K562 (cell line): ENCODE measurements around the gene MLF1. TPM values are rescaled to one million over a fixed set of nuclear protein-coding genes. Genes with fewer than 3 reads are reported as not detected.
A peak's percentile ranks its signal among the peaks of the same experiment; 100 is the strongest.

ENCODE experiments used
- AFF4 ChIP-seq: sonication (generic); formaldehyde crosslinking; IDR thresholded peaks from 2 replicates; pipeline ENCODE4 v1.8.0; 2023; ENCODE audit warnings: mild to moderate bottlenecking, missing genetic modification reagents
- ATF2 ChIP-seq: sonication (generic); formaldehyde crosslinking; IDR thresholded peaks from 2 replicates; pipeline ENCODE4 v1.8.1; 2022; ENCODE audit warnings: missing genetic modification reagents
- CBFB ChIP-seq: sonication (generic); formaldehyde crosslinking; IDR thresholded peaks from 2 replicates; pipeline ENCODE4 v1.4.0; 2020; ENCODE audit warnings: mild to moderate bottlenecking, missing genetic modification reagents
- CBX2 ChIP-seq: fragments of 200-600 bp; sonication (generic); IDR thresholded peaks from one replicate; pipeline ENCODE4 v1.6.1; 2012; ENCODE audit warnings: mild to moderate bottlenecking, low read length, inconsistent platforms; ENCODE audit not compliant: insufficient read depth, poor library complexity, severe bottlenecking
- CHD2 ChIP-seq: IDR thresholded peaks from 2 replicates; pipeline ENCODE4 v1.6.1; 2011; ENCODE audit warnings: low read depth, low read length
- COPS2 ChIP-seq: fragments of 450-650 bp; conservative IDR thresholded peaks from 2 replicates; pipeline ENCODE4 v1.6.1; 2016; ENCODE audit warnings: mild to moderate bottlenecking, moderate library complexity
- GATAD2A ChIP-seq: fragments of 450-650 bp; IDR thresholded peaks from 2 replicates; pipeline ENCODE4 v1.6.1; 2017
- HNRNPL ChIP-seq: fragments of 200-400 bp; formaldehyde crosslinking; IDR thresholded peaks from 2 replicates; pipeline ENCODE4 v1.6.1; 2017; ENCODE audit warnings: low read depth, mild to moderate bottlenecking, low read length
- KAT8 ChIP-seq: fragments of 450-650 bp; IDR thresholded peaks from 2 replicates; pipeline ENCODE4 v1.6.1; 2016; ENCODE audit warnings: low read depth, mild to moderate bottlenecking
- NFE2 ChIP-seq: IDR thresholded peaks from 2 replicates; pipeline ENCODE4 v1.6.1; 2014; ENCODE audit warnings: antibody characterized with exemption, low read depth
- NR0B1 ChIP-seq: fragments of 450-650 bp; IDR thresholded peaks from one replicate; pipeline ENCODE4 v1.6.1; 2018; ENCODE audit warnings: mild to moderate bottlenecking, moderate library complexity; ENCODE audit not compliant: partially characterized antibody
- POLR2B ChIP-seq: fragments of 450-650 bp; IDR thresholded peaks from 2 replicates; pipeline ENCODE4 v1.6.1; 2018; ENCODE audit warnings: low read depth; ENCODE audit not compliant: partially characterized antibody
- PRPF4 ChIP-seq: fragments of 200-400 bp; formaldehyde crosslinking; IDR thresholded peaks from one replicate; pipeline ENCODE4 v1.6.1; 2017; ENCODE audit warnings: low read length, low read depth, mild to moderate bottlenecking; ENCODE audit not compliant: insufficient read depth, poor library complexity, severe bottlenecking
- RBM39 ChIP-seq: fragments of 200-400 bp; formaldehyde crosslinking; optimal IDR thresholded peaks from 2 replicates; pipeline ENCODE3; 2018; ENCODE audit warnings: low read depth, low read length
- SMAD4 ChIP-seq: fragments of 250-450 bp; sonication (Bioruptor Pico); conservative IDR thresholded peaks from 2 replicates; pipeline ENCODE4 v1.8.0; 2021; ENCODE audit warnings: inconsistent platforms, mild to moderate bottlenecking, moderate library complexity
- SMC3 ChIP-seq: conservative IDR thresholded peaks from 2 replicates; pipeline ENCODE4 v1.6.1; 2011; ENCODE audit warnings: low read depth, low read length, improper control_type of control experiment; ENCODE audit not compliant: insufficient read depth
- USF1 ChIP-seq: sonication (generic); formaldehyde crosslinking; IDR thresholded peaks from 2 replicates; pipeline ENCODE4 v1.9.0; 2022; ENCODE audit warnings: mild to moderate bottlenecking, missing genetic modification reagents
- ZNF146 ChIP-seq: IDR thresholded peaks from one replicate; pipeline ENCODE4 v1.6.1; 2018; ENCODE audit warnings: missing compliant biosample characterization; ENCODE audit not compliant: unreplicated experiment
- ZNF197 ChIP-seq: fragments of 200-800 bp; sonication (Bioruptor generic); IDR thresholded peaks from 2 replicates; pipeline ENCODE4 v1.6.1; 2016; ENCODE audit warnings: low read depth, missing genetic modification characterization, missing compliant biosample characterization
- ZNF232 ChIP-seq: sonication (generic); formaldehyde crosslinking; IDR thresholded peaks from 2 replicates; pipeline ENCODE4 v1.8.0; 2022; ENCODE audit warnings: mild to moderate bottlenecking, missing genetic modification reagents
- ZNF24 ChIP-seq: fragments of 450-650 bp; IDR thresholded peaks from 2 replicates; pipeline ENCODE4 v1.6.1; 2016
- ZNF41 ChIP-seq: fragments of 250-450 bp; sonication (Bioruptor Pico); conservative IDR thresholded peaks from 2 replicates; pipeline ENCODE4 v1.4.0; 2020; ENCODE audit warnings: mild to moderate bottlenecking
- ZNF668 ChIP-seq: fragments of 250-450 bp; sonication (Bioruptor Pico); IDR thresholded peaks from 2 replicates; pipeline ENCODE4 v1.8.0; 2022; ENCODE audit warnings: mild to moderate bottlenecking, inconsistent platforms
- polyA plus RNA-seq, 8 experiments: library from polyadenylated mRNA; depleted of rRNA in 4 of 8; stranded (reverse) in 5 of 8; unstranded in 3 of 8; fragments of >200 nt; fragmentation: Nextera tagmentation in 2 of 8; fragmentation: Illumina TruSeq in 1 of 8; extraction: Ambion mirVana in 2 of 8; extraction: Trizol in 1 of 8; gene quantifications; 2 replicates each; pipeline versions ENCODE4 v1.2.1 to v1.2.3, GENCODE V29; 2011 to 2014; ENCODE audit warnings: inconsistent platforms in 1 of 8, missing spikeins in 1 of 8
- total RNA-seq, 7 experiments: library from RNA; depleted of rRNA in 6 of 7; stranded (reverse); fragments of >200 nt in 6 of 7; fragmentation: Illumina TruSeq in 2 of 7; extraction: Trizol in 2 of 7; gene quantifications; 2 replicates each; pipeline versions ENCODE4 v1.2.1 to v1.2.3, GENCODE V29; 2011 to 2021; ENCODE audit warnings: low replicate concordance in 1 of 7

Gene MLF1
- total and polyA plus RNA-seq, 9 of the 15 experiments (the other 6 are each of a cell fraction or from before 2014, with no cell fraction given), result 20.4 to 71.0 (median 27.1) TPM

GRCh38 chr3:158644345-158644908 is 73.4 kb downstream of the MLF1 start, which contains the start of gene GFM1 (continued):
- peak; percentile 59; the same call in 1 of the 2 replicates for TF ChIP-seq USF1 (CRISPR knock-in tag)
- TF ChIP-seq RBM39, result no peak
- no peak for TF ChIP-seq NR0B1
- peak; percentile 89 for TF ChIP-seq CBFB (CRISPR knock-in tag)
- no peak for TF ChIP-seq HNRNPL
- no peak for TF ChIP-seq ZNF41 (CRISPR knock-in tag)
- no peak for TF ChIP-seq PRPF4
- TF ChIP-seq CHD2, result peak; percentile 61
- peak; percentile 70 for TF ChIP-seq POLR2B
- no peak for TF ChIP-seq CBX2
- TF ChIP-seq KAT8, result no peak
- 0 out of 2 replicates have a peak, but pooled peaks have one; percentile 56 for TF ChIP-seq SMAD4
- no peak for TF ChIP-seq GATAD2A
- TF ChIP-seq ATF2 (CRISPR knock-in tag), result no peak
- TF ChIP-seq ZNF668 (CRISPR knock-in tag), result no peak
- TF ChIP-seq COPS2, result no peak
- no peak for TF ChIP-seq ZNF232 (CRISPR knock-in tag)
- TF ChIP-seq ZNF197, result no peak
- TF ChIP-seq NFE2, result 0 out of 2 replicates have a peak, but pooled peaks have one; percentile 6
- no peak for TF ChIP-seq ZNF24
- TF ChIP-seq AFF4 (CRISPR knock-in tag), result peak; percentile 59; the same call in 1 of the 2 replicates
- TF ChIP-seq ZNF146 (CRISPR knock-in tag), result no peak
- TF ChIP-seq SMC3, result peak; percentile 48; the same call in 1 of the 2 replicates
